Pancreas (tissue), 10 donors: ENCODE measurements around the gene CASP10. TPM values are rescaled to one million over a fixed set of nuclear protein-coding genes. Genes with fewer than 3 reads are reported as not detected.

Experiments used
- ATAC-seq, 4 donors: fragments of 200-7000 bp; cut with Tn5 transposase; one replicate each; pipeline versions ENCODE4 v1.8.0 to v1.9.1; 2020; ENCODE audit warnings: mild to moderate bottlenecking in 4 of 4, moderate library complexity in 4 of 4
- DNase-seq, 6 donors: peaks; one replicate each; pipeline ENCODE4 v3.0.0-alpha.2; 2020
- FAIRE-seq: peaks from 2 replicates; lab custom pipeline; 2012; peaks lifted over from hg19 to GRCh38; lab: Jason Lieb, UNC
- H3K27ac ChIP-seq, 4 donors: fragments of 200-600 bp; sonication (generic); 1 replicate in 3 of 4; 2 replicates in 1 of 4; pipeline versions ENCODE4 v1.5.0 to v1.8.0; 2020
- H3K27me3 ChIP-seq, 4 donors: fragments of 200-600 bp; one replicate each; pipeline ENCODE4 v1.8.0; 2021
- H3K36me3 ChIP-seq, 3 donors: fragments of 200-600 bp; sonication (generic) in 1 of 3; one replicate each; pipeline versions ENCODE4 v1.5.0 to v1.8.0; 2020 to 2021
- H3K4me1 ChIP-seq, 3 donors: fragments of 200-600 bp; one replicate each; pipeline ENCODE4 v1.8.0; 2021
- H3K4me3 ChIP-seq, 4 donors: fragments of 200-600 bp; sonication (generic) in 2 of 4; one replicate each; pipeline versions ENCODE4 v1.5.0 to v1.8.0; 2020 to 2021
- H3K9me3 ChIP-seq, 4 donors: fragments of 200-600 bp; one replicate each; pipeline ENCODE4 v1.8.0; 2021
- CTCF ChIP-seq, 4 donors: fragments of 200-600 bp; sonication (generic) in 3 of 4; IDR thresholded peaks; one replicate each; pipeline versions ENCODE4 v1.5.0 to v1.8.0; 2021; ENCODE audit warnings: antibody characterized with exemption in 4 of 4
- WGBS, 2 donors: extraction: QIAGEN DNeasy Blood & Tissue Kit; methylation state at CpG; one replicate each; pipeline ENCODE4 v1.1.7; 2013; 5-methylcytosine and 5-hydroxymethylcytosine counted together
- intact Hi-C, 3 donors: fragments of 100-400 bp; cut with DNase I; formaldehyde crosslinking; loops; one replicate each; pipeline versions ENCODE4 v1.11.1 to v1.14.2; 2022
- polyA plus RNA-seq, 2 donors: library from polyadenylated mRNA; stranded (reverse); fragments of 200-250 nt; gene quantifications; one replicate each; pipeline ENCODE4 v1.2.3, GENCODE V29; 2013
- total RNA-seq, 6 donors: library from RNA; stranded (reverse); fragmentation: NEBNext Ultra II Directional in 4 of 6; extraction: Animal tissue kit (Norgen Biotek cat#: 25700) in 4 of 6; gene quantifications; one replicate each; pipeline versions ENCODE4 v1.2.1 to v1.2.4, GENCODE V29; 2021 to 2023
- donor health status: healthy with polysubstance abuse.
- donor health status: DM: no; HTN: no; CAD: no; lungs with moderate emphysema.
- donor health status: DM: no; HTN: no; CAD: no.
- donor health status: control.
- donor health status: control.
- donor health status: Bipolar disorder and iron deficiency.
- donor health status: DM: yes; HTN: yes; CAD: no.
- donor health status: DM: no; HTN: no; CAD: no.
- donor health status: DM: no; HTN: no; CAD: no.
- donor health status: DM: yes; HTN: yes; CAD: no.

The CASP10 gene
- total and polyA plus RNA-seq, 8 donors, result 3.0 to 11.7 (median 5.1) TPM

- H3K36me3 ChIP-seq, result peaks cover 0 to 37% (median 23%) of the 10 kb centered on the region in 3 donors
- H3K9me3 ChIP-seq, result no peaks in the 10 kb centered on the region
- no peak for FAIRE-seq
- ATAC-seq, result no peak
- H3K27ac ChIP-seq, result peak overlapping the region in 2 of 4 donors; percentile 67 to 71
- 99 to 100% methylated on average over 1 of the region's 1 CpG for WGBS, 2 donors
- H3K4me1 ChIP-seq, result peaks cover 2 to 27% (median 4%) of the 10 kb centered on the region in 3 donors
- intact Hi-C loops, result no loop called here
- no peak for DNase-seq
- TF ChIP-seq CTCF (IDR thresholded peaks at IDR 0.05), result no peak
- H3K4me3 ChIP-seq, result no peak overlapping the region
- no peaks in the 10 kb centered on the region for H3K27me3 ChIP-seq
Observed at GRCh38 chr2:201152517-201152916, 30.4 kb upstream of the CASP10 start.

- no peak for ATAC-seq
- Histone ChIP-seq H3K9me3 (no peaks in the 10 kb centered on the region), H3K36me3 (peaks cover 0 to 37% (median 23%) of the 10 kb centered on the region in 3 donors), H3K27ac (no peak overlapping the region), H3K4me3 (no peak overlapping the region), H3K27me3 (no peaks in the 10 kb centered on the region), H3K4me1 (peaks cover 6 to 30% (median 9%) of the 10 kb centered on the region in 3 donors)
- intact Hi-C loops, result no loop called here
- no peak for TF ChIP-seq CTCF (IDR thresholded peaks at IDR 0.05)
- DNase-seq, result no peak
- WGBS, 2 donors, result 84 to 92% methylated on average over 6 of the region's 6 CpGs
- FAIRE-seq, result no peak
Observed at GRCh38 chr2:201152999-201153815, 29.7 kb upstream of the CASP10 start.

GRCh38 chr2:201154615-201155399 is 28.1 kb upstream of the CASP10 start:
- Histone ChIP-seq H3K4me1 (peaks cover 6 to 29% (median 11%) of the 10 kb centered on the region in 3 donors), H3K36me3 (peaks cover 0 to 30% (median 23%) of the 10 kb centered on the region in 3 donors), H3K27ac (no peak overlapping the region), H3K9me3 (no peaks in the 10 kb centered on the region), H3K27me3 (no peaks in the 10 kb centered on the region), H3K4me3 (no peak overlapping the region)
- no peak for ATAC-seq
- WGBS, 2 donors, result 86 to 87% methylated on average over 9 of the region's 9 CpGs
- DNase-seq, result no peak
- FAIRE-seq, result no peak
- no peak for TF ChIP-seq CTCF (IDR thresholded peaks at IDR 0.05)
- intact Hi-C loops, result loop anchor here in 1 of 3 donors (5.0 kb wide), 1 partner anchor 38 kb away; the partner anchor contains the start of gene CFLAR

- intact Hi-C loops, result loop anchor here in 1 of 3 donors (5.0 kb wide), 1 partner anchor 39 kb away; the partner anchor contains the start of gene CFLAR
- DNase-seq, result no peak
- no peak for FAIRE-seq
- no peak for ATAC-seq
- Histone ChIP-seq H3K27me3 (no peaks in the 10 kb centered on the region), H3K36me3 (peaks cover 5 to 36% (median 27%) of the 10 kb centered on the region in 3 donors), H3K27ac (peak overlapping the region in 1 of 4 donors; percentile 12), H3K4me1 (peaks cover 6 to 26% (median 11%) of the 10 kb centered on the region in 3 donors), H3K9me3 (no peaks in the 10 kb centered on the region), H3K4me3 (no peak overlapping the region)
- 90 to 93% methylated on average over 6 of the region's 6 CpGs for WGBS, 2 donors
- no peak for TF ChIP-seq CTCF (IDR thresholded peaks at IDR 0.05)
Observed at GRCh38 chr2:201156036-201156435, 26.9 kb upstream of the CASP10 start.
